Measurements from ENCODE around the gene NOTCH2.

NOTCH2 gene

GRCh38 chr1:119917304-119918055 lies 152.0 kb downstream of the NOTCH2 start:
- DNase-seq (ENCODE audit: insufficient read length, low spot score) (no peak), FAIRE-seq (no peak)
- no peak for TF ChIP-seq POLR2A (IDR thresholded peaks at IDR 0.05; ENCODE audit: low read depth, low read length)

GRCh38 chr1:119915517-119915916 lies 153.9 kb downstream of the NOTCH2 start:
- TF ChIP-seq POLR2A (IDR thresholded peaks at IDR 0.05; ENCODE audit: low read depth, low read length): no peak
- FAIRE-seq (no peak), DNase-seq (ENCODE audit: insufficient read length, low spot score) (no peak)

- DNase-seq (ENCODE audit: insufficient read length, low spot score) (no peak), FAIRE-seq (no peak)
- no peak for TF ChIP-seq POLR2A (IDR thresholded peaks at IDR 0.05; ENCODE audit: low read depth, low read length)
Observed at GRCh38 chr1:119914071-119914470, 155.4 kb downstream of the NOTCH2 start.

- no peak for TF ChIP-seq POLR2A (IDR thresholded peaks at IDR 0.05; ENCODE audit: low read depth, low read length)
- no peak for DNase-seq (ENCODE audit: insufficient read length, low spot score)
- no peak for FAIRE-seq
Observed at GRCh38 chr1:119912963-119913362, 156.5 kb downstream of the NOTCH2 start.

GRCh38 chr1:119911775-119912174 lies 157.7 kb downstream of the NOTCH2 start:
- TF ChIP-seq POLR2A (IDR thresholded peaks at IDR 0.05; ENCODE audit: low read depth, low read length): no peak
- no peak for FAIRE-seq
- no peak for DNase-seq (ENCODE audit: insufficient read length, low spot score)

GRCh38 chr1:119910618-119911017 lies 158.8 kb downstream of the NOTCH2 start:
- no peak for TF ChIP-seq POLR2A (IDR thresholded peaks at IDR 0.05; ENCODE audit: low read depth, low read length)
- FAIRE-seq (no peak), DNase-seq (ENCODE audit: insufficient read length, low spot score) (no peak)

GRCh38 chr1:119909890-119910596 lies 159.4 kb downstream of the NOTCH2 start:
- no peak for TF ChIP-seq POLR2A (IDR thresholded peaks at IDR 0.05; ENCODE audit: low read depth, low read length)
- DNase-seq (ENCODE audit: insufficient read length, low spot score) (no peak), FAIRE-seq (no peak)

GRCh38 chr1:119908661-119909060 lies 160.8 kb downstream of the NOTCH2 start:
- no peak for TF ChIP-seq POLR2A (IDR thresholded peaks at IDR 0.05; ENCODE audit: low read depth, low read length)
- FAIRE-seq (no peak), DNase-seq (ENCODE audit: insufficient read length, low spot score) (no peak)

- no peak for TF ChIP-seq POLR2A (IDR thresholded peaks at IDR 0.05; ENCODE audit: low read depth, low read length)
- DNase-seq (ENCODE audit: insufficient read length, low spot score) (no peak), FAIRE-seq (no peak)
Observed at GRCh38 chr1:119906927-119907652, 162.4 kb downstream of the NOTCH2 start.

GRCh38 chr1:119903443-119903835 lies 166.0 kb downstream of the NOTCH2 start:
- TF ChIP-seq POLR2A (IDR thresholded peaks at IDR 0.05; ENCODE audit: low read depth, low read length): no peak
- no peak for DNase-seq (ENCODE audit: insufficient read length, low spot score)
- FAIRE-seq: no peak

GRCh38 chr1:119902775-119903442 lies 166.6 kb downstream of the NOTCH2 start:
- no peak for FAIRE-seq

GRCh38 chr1:119898981-119899720 lies 170.3 kb downstream of the NOTCH2 start:
- no peak for DNase-seq (ENCODE audit: insufficient read length, low spot score)
- TF ChIP-seq POLR2A (IDR thresholded peaks at IDR 0.05; ENCODE audit: low read depth, low read length): no peak
- no peak for FAIRE-seq

More at GRCh38 chr1:119902775-119903442, 166.6 kb downstream of the NOTCH2 start:
- TF ChIP-seq POLR2A (IDR thresholded peaks at IDR 0.05; ENCODE audit: low read depth, low read length): no peak
- DNase-seq (ENCODE audit: insufficient read length, low spot score): no peak

GRCh38 chr1:119898530-119898929 lies 170.9 kb downstream of the NOTCH2 start:
- no peak for FAIRE-seq
- DNase-seq (ENCODE audit: insufficient read length, low spot score): no peak
- TF ChIP-seq POLR2A (IDR thresholded peaks at IDR 0.05; ENCODE audit: low read depth, low read length): no peak
